A673 (cell line): Measurements from ENCODE around the gene TREX2.

Experiments
- EZH2 ChIP-seq: fragments of 200-600 bp; sonication (generic); IDR thresholded peaks from 2 replicates; pipeline ENCODE4 v1.6.1; 2017; ENCODE audit warnings: borderline replicate concordance, low read depth, mild to moderate bottlenecking, mixed read lengths, antibody characterized with exemption, low read length; ENCODE audit not compliant: poor library complexity, severe bottlenecking
- TF ChIP-seq, protein P1 (sequence below): fragments of 300-800, 200-600 bp; sonication (generic); conservative IDR thresholded peaks from 2 replicates; pipeline ENCODE4 v1.5.1; 2017; ENCODE audit warnings: low read depth, mild to moderate bottlenecking, antibody characterized with exemption, low read length, moderate library complexity, mixed read lengths

DNA sequence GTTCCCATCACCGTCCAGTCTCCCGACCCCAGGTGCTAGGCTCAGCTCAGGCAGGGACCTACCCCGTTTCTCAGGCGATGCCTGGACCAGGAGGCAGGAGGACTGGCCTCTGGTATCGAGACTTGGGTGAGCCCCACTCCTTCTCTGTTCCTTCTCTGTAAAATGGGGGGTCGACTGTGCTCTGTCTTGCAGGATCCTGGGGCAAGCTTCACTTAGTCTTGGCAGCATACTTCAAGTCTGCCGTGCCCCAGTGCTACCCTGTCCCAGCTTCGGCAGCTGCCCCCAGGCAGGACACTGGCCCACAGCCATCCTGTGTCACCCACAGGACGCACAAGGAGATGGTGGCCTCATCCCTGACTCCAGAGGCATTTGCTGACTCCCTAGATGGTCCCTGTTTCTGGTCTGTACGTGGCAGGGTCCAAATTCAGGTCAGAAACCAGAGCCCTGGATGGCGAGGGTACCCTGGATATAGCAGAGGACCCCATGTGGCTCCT is 31.6 kb upstream of the TREX2 start:
- TF ChIP-seq, protein P1, sequence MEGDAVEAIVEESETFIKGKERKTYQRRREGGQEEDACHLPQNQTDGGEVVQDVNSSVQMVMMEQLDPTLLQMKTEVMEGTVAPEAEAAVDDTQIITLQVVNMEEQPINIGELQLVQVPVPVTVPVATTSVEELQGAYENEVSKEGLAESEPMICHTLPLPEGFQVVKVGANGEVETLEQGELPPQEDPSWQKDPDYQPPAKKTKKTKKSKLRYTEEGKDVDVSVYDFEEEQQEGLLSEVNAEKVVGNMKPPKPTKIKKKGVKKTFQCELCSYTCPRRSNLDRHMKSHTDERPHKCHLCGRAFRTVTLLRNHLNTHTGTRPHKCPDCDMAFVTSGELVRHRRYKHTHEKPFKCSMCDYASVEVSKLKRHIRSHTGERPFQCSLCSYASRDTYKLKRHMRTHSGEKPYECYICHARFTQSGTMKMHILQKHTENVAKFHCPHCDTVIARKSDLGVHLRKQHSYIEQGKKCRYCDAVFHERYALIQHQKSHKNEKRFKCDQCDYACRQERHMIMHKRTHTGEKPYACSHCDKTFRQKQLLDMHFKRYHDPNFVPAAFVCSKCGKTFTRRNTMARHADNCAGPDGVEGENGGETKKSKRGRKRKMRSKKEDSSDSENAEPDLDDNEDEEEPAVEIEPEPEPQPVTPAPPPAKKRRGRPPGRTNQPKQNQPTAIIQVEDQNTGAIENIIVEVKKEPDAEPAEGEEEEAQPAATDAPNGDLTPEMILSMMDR: no peak
- TF ChIP-seq EZH2: no peak
